GM23248 (cell line): ENCODE data around the gene TNS3. TPM values are rescaled to one million over a fixed set of nuclear protein-coding genes. Genes with fewer than 3 reads are reported as not detected.

Experiments
- DNase-seq: peaks from one replicate; pipeline ENCODE4 v3.0.0-alpha.2; 2015
- H2AFZ ChIP-seq: fragments of 200-600 bp; sonication (generic); 2 replicates; pipeline ENCODE4 v1.6.1; 2016; ENCODE audit warnings: antibody characterized with exemption
- H3F3A ChIP-seq: fragments of 200-600 bp; sonication (generic); 2 replicates; pipeline ENCODE4 v1.6.1; 2016; ENCODE audit warnings: mild to moderate bottlenecking, antibody characterized with exemption, mixed run types; ENCODE audit not compliant: insufficient read depth
- H3K27ac ChIP-seq: fragments of 200-600 bp; sonication (generic); 2 replicates; pipeline ENCODE4 v1.5.1; 2016; ENCODE audit warnings: mild to moderate bottlenecking
- H3K27me3 ChIP-seq: fragments of 200-600 bp; sonication (generic); replicated peaks from 2 replicates; pipeline ENCODE4 v1.6.1; 2016; ENCODE audit warnings: mild to moderate bottlenecking; ENCODE audit not compliant: insufficient read depth
- H3K36me3 ChIP-seq: fragments of 200-600 bp; sonication (generic); 2 replicates; pipeline ENCODE4 v1.6.1; 2016; ENCODE audit warnings: low read depth, mild to moderate bottlenecking
- H3K4me1 ChIP-seq: fragments of 200-600 bp; sonication (generic); 2 replicates; pipeline ENCODE4 v1.6.1; 2016; ENCODE audit warnings: mild to moderate bottlenecking; ENCODE audit not compliant: insufficient read depth
- H3K4me2 ChIP-seq: fragments of 200-600 bp; sonication (generic); one replicate; pipeline ENCODE4 v1.6.1; 2016; ENCODE audit warnings: mild to moderate bottlenecking; ENCODE audit not compliant: unreplicated experiment
- H3K4me3 ChIP-seq: fragments of 200-600 bp; sonication (generic); 2 replicates; pipeline ENCODE4 v1.5.1; 2016; ENCODE audit warnings: mild to moderate bottlenecking
- H3K79me2 ChIP-seq: fragments of 200-600 bp; sonication (generic); 2 replicates; pipeline ENCODE4 v1.6.1; 2016; ENCODE audit warnings: mild to moderate bottlenecking; ENCODE audit not compliant: insufficient read depth
- H3K9ac ChIP-seq: fragments of 200-600 bp; sonication (generic); 2 replicates; pipeline ENCODE4 v1.6.1; 2016; ENCODE audit warnings: mild to moderate bottlenecking
- H3K9me2 ChIP-seq: fragments of 200-600 bp; sonication (generic); 2 replicates; pipeline ENCODE4 v1.6.1; 2016; ENCODE audit warnings: mixed run types, mild to moderate bottlenecking, moderate library complexity; ENCODE audit not compliant: insufficient read depth
- H3K9me3 ChIP-seq: fragments of 200-600 bp; sonication (generic); one replicate; pipeline ENCODE4 v1.6.1; 2017; ENCODE audit warnings: low read depth
- H4K20me1 ChIP-seq: fragments of 200-600 bp; sonication (generic); 2 replicates; pipeline ENCODE4 v1.6.0; 2016; ENCODE audit not compliant: insufficient read depth
- EZH2 ChIP-seq: fragments of 200-600 bp; sonication (generic); IDR thresholded peaks from 2 replicates; pipeline ENCODE4 v1.6.1; 2018; ENCODE audit warnings: antibody characterized with exemption, mild to moderate bottlenecking; ENCODE audit not compliant: insufficient read depth, poor library complexity, severe bottlenecking
- EZH2phosphoT487 ChIP-seq: fragments of 200-600 bp; sonication (generic); IDR thresholded peaks from 2 replicates; pipeline ENCODE4 v1.6.1; 2018; ENCODE audit warnings: antibody characterized with exemption, moderate library complexity, mild to moderate bottlenecking, low read depth; ENCODE audit not compliant: insufficient read depth
- WGBS, 2 experiments: methylation state at CpG; one replicate each; pipeline ENCODE4 v1.1.6; 2015 to 2017; ENCODE audit warnings: low lambda C conversion rate in 2 of 2, low coverage in 1 of 2; ENCODE audit errors: missing lambda C conversion rate in 2 of 2; 5-methylcytosine and 5-hydroxymethylcytosine counted together
- in situ Hi-C: fragments of 300-500 bp; cut with MboI; formaldehyde crosslinking; loops from 2 replicates; pipeline ENCODE4 v1.15.0; 2020
- polyA plus RNA-seq: library from polyadenylated mRNA; unstranded; fragments of >200 nt; fragmentation: Nextera tagmentation; extraction: Ambion mirVana; gene quantifications from 2 replicates; pipeline ENCODE4 v1.2.1, GENCODE V29; 2016
- total RNA-seq: library from RNA; depleted of rRNA; stranded (reverse); fragments of >200 nt; shearing (Covaris generic); gene quantifications from 2 replicates; pipeline ENCODE4 v1.2.3, GENCODE V29; 2014

The TNS3 gene
- total and polyA plus RNA-seq, 2 experiments from 2014 or later: 18.6 to 47.0 TPM

GRCh38 chr7:47380325-47381133 lies 201.4 kb downstream of the TNS3 start:
- Histone ChIP-seq H3K4me2 (no peak overlapping the region), H3K9me3 (no peaks in the 10 kb centered on the region), H3K27ac (no peak overlapping the region), H3F3A (peaks cover 22% of the 10 kb centered on the region), H3K9ac (no peak overlapping the region), H2AFZ (no peak overlapping the region), H3K4me3 (no peak overlapping the region), H3K4me1 (peaks cover 6% of the 10 kb centered on the region), H4K20me1 (0 out of 2 replicates have a peak, but pooled peaks cover 3% of the 10 kb centered on the region), H3K9me2 (no peaks in the 10 kb centered on the region), H3K36me3 (0 out of 2 replicates have a peak, but pooled peaks cover 5% of the 10 kb centered on the region), H3K27me3 (no peaks in the 10 kb centered on the region), H3K79me2 (no peaks in the 10 kb centered on the region)
- in situ Hi-C loops: no loop called here
- DNase-seq: no peak
- 96 to 98% methylated on average over 15 of the region's 15 CpGs for WGBS, 2 experiments
- no peak for TF ChIP-seq EZH2
- TF ChIP-seq EZH2phosphoT487: no peak

DNA sequence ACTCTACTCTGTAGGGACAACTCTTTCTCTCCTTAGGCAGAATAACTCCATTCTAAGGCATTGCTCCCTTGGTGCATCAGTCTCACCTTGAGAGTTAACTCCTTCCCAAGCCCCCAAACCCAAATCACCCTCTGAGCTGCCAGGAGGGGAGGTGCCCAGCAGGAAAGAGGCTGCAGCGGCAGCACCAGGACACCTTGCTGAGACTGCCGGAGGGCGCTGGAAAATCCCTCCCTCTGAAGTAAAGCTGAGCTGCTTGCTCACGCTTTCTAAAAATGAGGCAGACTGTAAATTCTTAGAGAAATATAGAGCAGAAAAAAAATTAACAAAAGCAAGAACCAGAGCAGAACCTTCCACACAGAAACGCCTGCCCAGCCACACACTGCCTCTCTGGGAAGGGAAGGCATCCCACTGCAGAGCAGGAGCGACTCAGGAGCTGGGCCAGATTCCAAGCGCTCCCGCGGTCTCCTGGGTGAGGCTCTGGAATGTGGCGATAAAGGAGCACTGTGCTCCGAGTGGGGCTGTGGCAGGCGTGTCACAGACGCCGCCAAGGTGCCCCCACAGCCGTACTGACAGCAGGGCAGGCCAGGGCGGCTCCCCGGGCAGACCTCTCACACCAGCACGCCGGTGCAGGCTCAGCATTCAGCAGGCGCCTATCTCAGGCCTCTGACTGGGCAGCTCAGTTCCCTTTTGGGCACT lies 202.1 kb downstream of the TNS3 start:
- no peak overlapping the region for H2AFZ ChIP-seq
- TF ChIP-seq EZH2 (no peak), EZH2phosphoT487 (no peak)
- 84 to 86% methylated on average over 18 to 20 of the region's 20 CpGs for whole genome bisulfite sequencing, 2 experiments
- peaks cover 14% of the 10 kb centered on the region for H3K4me1 ChIP-seq
- no peak overlapping the region for H3K27ac ChIP-seq
- no peaks in the 10 kb centered on the region for H3K9me2 ChIP-seq
- in situ Hi-C loops: no loop called here
- no peak overlapping the region for H3K4me2 ChIP-seq
- H3K9me3 ChIP-seq: no peaks in the 10 kb centered on the region
- H3K4me3 ChIP-seq: no peak overlapping the region
- no peaks in the 10 kb centered on the region for H3K79me2 ChIP-seq
- DNase-seq: peak; percentile 28
- H3K9ac ChIP-seq: no peak overlapping the region
- 0 out of 2 replicates have a peak, but pooled peaks cover 5% of the 10 kb centered on the region for H3K36me3 ChIP-seq
- H4K20me1 ChIP-seq: 0 out of 2 replicates have a peak, but pooled peaks cover 3% of the 10 kb centered on the region
- peaks cover 29% of the 10 kb centered on the region for H3F3A ChIP-seq
- H3K27me3 ChIP-seq: no peaks in the 10 kb centered on the region

GRCh38 chr7:47378728-47379395 lies 203.0 kb downstream of the TNS3 start:
- Histone ChIP-seq H3F3A (peaks cover 35% of the 10 kb centered on the region), H3K27me3 (no peaks in the 10 kb centered on the region), H4K20me1 (peaks cover 12% of the 10 kb centered on the region; the same call in 1 of the 2 replicates), H2AFZ (no peak overlapping the region), H3K79me2 (no peaks in the 10 kb centered on the region), H3K9me2 (no peaks in the 10 kb centered on the region), H3K4me3 (no peak overlapping the region), H3K4me2 (no peak overlapping the region), H3K9me3 (no peaks in the 10 kb centered on the region), H3K27ac (no peak overlapping the region), H3K36me3 (0 out of 2 replicates have a peak, but pooled peaks cover 5% of the 10 kb centered on the region), H3K4me1 (peaks cover 19% of the 10 kb centered on the region), H3K9ac (no peak overlapping the region)
- in situ Hi-C loops: no loop called here
- TF ChIP-seq EZH2phosphoT487 (no peak), EZH2 (no peak)
- no peak for DNase-seq
- 96 to 98% methylated on average over 11 of the region's 11 CpGs for WGBS, 2 experiments

DNA sequence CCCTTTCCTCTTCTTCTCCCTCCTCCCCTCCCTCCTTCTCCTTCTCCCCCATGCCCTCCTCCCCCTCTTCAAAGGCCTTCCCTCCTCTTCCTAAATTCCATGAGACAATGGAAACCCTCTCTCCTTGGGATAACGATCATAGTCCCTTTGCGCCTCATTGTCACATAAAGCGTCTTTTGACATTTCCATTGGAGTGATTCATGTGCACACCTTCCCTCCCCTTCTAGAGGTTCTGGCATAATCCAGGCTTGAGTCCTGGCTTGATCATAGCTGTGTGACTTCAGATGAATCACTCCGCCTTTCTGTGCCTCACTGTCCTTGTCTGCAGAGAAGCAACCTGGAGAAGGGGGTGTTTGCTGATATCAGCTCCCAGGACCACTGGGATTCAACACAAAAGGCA lies 204.2 kb downstream of the TNS3 start:
- Histone ChIP-seq H3K9ac (no peak overlapping the region), H3F3A (peaks cover 35% of the 10 kb centered on the region), H3K27ac (no peak overlapping the region), H4K20me1 (peaks cover 15% of the 10 kb centered on the region; the same call in 1 of the 2 replicates), H2AFZ (no peak overlapping the region), H3K79me2 (no peaks in the 10 kb centered on the region), H3K9me2 (no peaks in the 10 kb centered on the region), H3K4me3 (no peak overlapping the region), H3K9me3 (no peaks in the 10 kb centered on the region), H3K36me3 (0 out of 2 replicates have a peak, but pooled peaks cover 5% of the 10 kb centered on the region), H3K27me3 (no peaks in the 10 kb centered on the region), H3K4me2 (no peak overlapping the region), H3K4me1 (peaks cover 19% of the 10 kb centered on the region)
- 94 to 99% methylated on average over 4 of the region's 4 CpGs for WGBS, 2 experiments
- TF ChIP-seq EZH2phosphoT487: no peak
- TF ChIP-seq EZH2: no peak
- DNase-seq: no peak
- in situ Hi-C loops: no loop called here
